H9 (cell line): ENCODE results near the gene RABEP1. TPM values are rescaled to one million over a fixed set of nuclear protein-coding genes. Genes with fewer than 3 reads are reported as not detected.

Source experiments
- DNase-seq: peaks from one replicate; pipeline ENCODE4 v3.0.0-alpha.2; 2017
- H2AFZ ChIP-seq: one replicate; pipeline ENCODE4 v1.6.1; 2013; ENCODE audit warnings: mild to moderate bottlenecking, low read length, control low read depth, moderate library complexity
- H2AK5ac ChIP-seq: 2 replicates; pipeline ENCODE4 v1.6.1; 2013; ENCODE audit warnings: low read length, control low read depth, mixed read lengths; ENCODE audit not compliant: insufficient read length
- H2BK120ac ChIP-seq: one replicate; pipeline ENCODE4 v1.6.1; 2013; ENCODE audit warnings: low read depth, mild to moderate bottlenecking, low read length, control low read depth, inconsistent platforms; ENCODE audit not compliant: poor library complexity, severe bottlenecking
- H2BK12ac ChIP-seq: 2 replicates; pipeline ENCODE4 v1.6.1; 2013; ENCODE audit warnings: low read length, control low read depth, mixed read lengths, low read depth; ENCODE audit not compliant: insufficient read length
- H2BK15ac ChIP-seq: 2 replicates; pipeline ENCODE4 v1.6.1; 2013; ENCODE audit warnings: low read depth, low read length, control low read depth
- H2BK20ac ChIP-seq: one replicate; pipeline ENCODE4 v1.6.1; 2013; ENCODE audit warnings: low read depth, mild to moderate bottlenecking, low read length, control low read depth, inconsistent platforms; ENCODE audit not compliant: poor library complexity, severe bottlenecking
- H2BK5ac ChIP-seq: 2 replicates; pipeline ENCODE4 v1.6.1; 2013; ENCODE audit warnings: low read length, control low read depth, mixed read lengths; ENCODE audit not compliant: insufficient read length
- H3K14ac ChIP-seq: 2 replicates; pipeline ENCODE4 v1.6.1; 2013; ENCODE audit warnings: low read length, control low read depth; ENCODE audit not compliant: insufficient read depth
- H3K18ac ChIP-seq: 2 replicates; pipeline ENCODE4 v1.6.1; 2013; ENCODE audit warnings: low read depth, mild to moderate bottlenecking, mixed read lengths, low read length, control low read depth; ENCODE audit not compliant: insufficient read length
- H3K23ac ChIP-seq: 2 replicates; pipeline ENCODE4 v1.6.1; 2013; ENCODE audit warnings: low read length, control low read depth, mixed read lengths, low read depth; ENCODE audit not compliant: insufficient read length
- H3K23me2 ChIP-seq: 2 replicates; pipeline ENCODE4 v1.6.1; 2013; ENCODE audit warnings: low read depth, mild to moderate bottlenecking, mixed read lengths, low read length, control low read depth; ENCODE audit not compliant: insufficient read length, poor library complexity, severe bottlenecking
- H3K27ac ChIP-seq: 2 replicates; pipeline ENCODE4 v1.5.1; 2013; ENCODE audit warnings: low read length, control low read depth, mixed read lengths, low read depth; ENCODE audit not compliant: insufficient read length
- H3K27me3 ChIP-seq: 2 replicates; pipeline ENCODE4 v1.6.1; 2013; ENCODE audit warnings: low read length, control low read depth, inconsistent platforms; ENCODE audit not compliant: insufficient read depth
- H3K4ac ChIP-seq: 2 replicates; pipeline ENCODE4 v1.6.1; 2013; ENCODE audit warnings: low read depth, mild to moderate bottlenecking, control low read depth, inconsistent platforms, low read length, moderate library complexity
- H3K4me1 ChIP-seq: 2 replicates; pipeline ENCODE4 v1.6.1; 2013; ENCODE audit warnings: low read length, control low read depth, inconsistent platforms; ENCODE audit not compliant: insufficient read depth
- H3K4me2 ChIP-seq: 2 replicates; pipeline ENCODE4 v1.6.1; 2013; ENCODE audit warnings: low read length, control low read depth, mixed read lengths; ENCODE audit not compliant: insufficient read length, insufficient read depth
- H3K56ac ChIP-seq: 2 replicates; pipeline ENCODE4 v1.6.1; 2013; ENCODE audit warnings: low read depth, mild to moderate bottlenecking, mixed read lengths, low read length, control low read depth; ENCODE audit not compliant: insufficient read length
- H3K79me1 ChIP-seq: 2 replicates; pipeline ENCODE4 v1.6.1; 2013; ENCODE audit warnings: low read depth, mild to moderate bottlenecking, moderate library complexity, low read length, control low read depth, inconsistent platforms; ENCODE audit not compliant: insufficient read depth, poor library complexity, severe bottlenecking
- H3K79me2 ChIP-seq: 2 replicates; pipeline ENCODE4 v1.6.1; 2013; ENCODE audit warnings: low read length, control low read depth, inconsistent platforms; ENCODE audit not compliant: insufficient read depth
- H3K9ac ChIP-seq: 2 replicates; pipeline ENCODE4 v1.6.1; 2013; ENCODE audit warnings: low read length, control low read depth, mixed read lengths; ENCODE audit not compliant: insufficient read length; ENCODE audit errors: extremely low read depth
- H3K9me3 ChIP-seq: one replicate; pipeline ENCODE4 v1.6.1; 2013; ENCODE audit warnings: low read depth, low read length, inconsistent platforms; ENCODE audit not compliant: control insufficient read depth
- H3T11ph ChIP-seq: one replicate; pipeline ENCODE4 v1.6.1; 2013; ENCODE audit warnings: mild to moderate bottlenecking, low read length, control low read depth, inconsistent platforms
- H4K20me1 ChIP-seq: one replicate; pipeline ENCODE4 v1.6.1; 2013; ENCODE audit not compliant: control insufficient read depth, insufficient read length, insufficient read depth
- H4K5ac ChIP-seq: 2 replicates; pipeline ENCODE4 v1.6.1; 2013; ENCODE audit warnings: low read depth, mild to moderate bottlenecking, mixed read lengths, low read length, control low read depth; ENCODE audit not compliant: insufficient read length
- H4K8ac ChIP-seq: replicated peaks from 2 replicates; pipeline ENCODE4 v1.6.1; 2013; ENCODE audit warnings: low read length, control low read depth, mixed read lengths, low read depth; ENCODE audit not compliant: insufficient read length
- H4K91ac ChIP-seq: 2 replicates; pipeline ENCODE4 v1.6.1; 2013; ENCODE audit warnings: low read depth, mild to moderate bottlenecking, moderate library complexity, mixed read lengths, low read length, control low read depth; ENCODE audit not compliant: insufficient read length
- H3K27ac Mint-ChIP-seq, 3 experiments: 2 replicates in 2 of 3; 3 replicates in 1 of 3; pipeline ENCODE4 v1.8.0; 2020 to 2021; ENCODE audit warnings: mixed read lengths in 3 of 3, mild to moderate bottlenecking in 1 of 3, moderate library complexity in 1 of 3
- H3K27me3 Mint-ChIP-seq: 2 replicates; pipeline ENCODE4 v1.8.0; 2021; ENCODE audit warnings: low read depth, mild to moderate bottlenecking, moderate library complexity, mixed read lengths
- H3K36me3 Mint-ChIP-seq, 3 experiments: 2 replicates in 2 of 3; 3 replicates in 1 of 3; pipeline ENCODE4 v1.8.0; 2020 to 2021; ENCODE audit warnings: low read depth in 3 of 3, mixed read lengths in 3 of 3; ENCODE audit not compliant: insufficient read depth in 1 of 3
- H3K4me1 Mint-ChIP-seq, 2 experiments: 2 replicates each; pipeline ENCODE4 v1.8.0; 2020; ENCODE audit warnings: mixed read lengths in 2 of 2
- H3K4me3 Mint-ChIP-seq, 2 experiments: 2 replicates in 1 of 2; 3 replicates in 1 of 2; pipeline ENCODE4 v1.8.0; 2020 to 2021; ENCODE audit warnings: mild to moderate bottlenecking in 2 of 2, mixed read lengths in 2 of 2, moderate library complexity in 1 of 2
- H3K9me3 Mint-ChIP-seq, 2 experiments: 2 replicates in 1 of 2; 3 replicates in 1 of 2; pipeline ENCODE4 v1.8.0; 2020; ENCODE audit warnings: mild to moderate bottlenecking in 2 of 2, mixed read lengths in 2 of 2, moderate library complexity in 1 of 2
- CTCF ChIP-seq: fragments of 200-600 bp; sonication (generic); conservative IDR thresholded peaks from 3 replicates; pipeline ENCODE4 v1.8.0; 2021; ENCODE audit warnings: antibody characterized with exemption, mild to moderate bottlenecking
- WGBS: extraction: QIAGEN DNeasy Blood & Tissue Kit; methylation state at CpG from one replicate; pipeline ENCODE4 v1.1.7; 2013; ENCODE audit warnings: missing lambda C conversion rate, low lambda C conversion rate, mixed read lengths; ENCODE audit not compliant: insufficient read length; ENCODE audit errors: extremely low coverage; 5-methylcytosine and 5-hydroxymethylcytosine counted together
- total RNA-seq: library from RNA; stranded (reverse); gene quantifications from 2 replicates; pipeline ENCODE4 v1.2.1, GENCODE V29; 2021

Gene RABEP1
- total RNA-seq, 1 experiment from 2014 or later, result 46.9 TPM

GRCh38 chr17:5391678-5392077 lies 109.6 kb downstream of the RABEP1 start:
- Histone ChIP-seq H3K56ac (no peak overlapping the region), H3K79me1 (no peaks in the 10 kb centered on the region), H2AFZ (no peak overlapping the region), H2BK5ac (no peak overlapping the region), H3K9ac (no peak overlapping the region), H3T11ph (no peak overlapping the region), H2BK12ac (no peak overlapping the region), H3K14ac (no peak overlapping the region), H3K27ac (no peak overlapping the region), H4K8ac (no peak overlapping the region), H3K79me2 (no peaks in the 10 kb centered on the region), H3K4me1 (no peaks in the 10 kb centered on the region), H2BK15ac (no peak overlapping the region), H4K5ac (no peak overlapping the region), H4K91ac (no peak overlapping the region), H2AK5ac (no peak overlapping the region), H4K20me1 (no peaks in the 10 kb centered on the region), H3K9me3 (no peaks in the 10 kb centered on the region), H3K18ac (no peak overlapping the region), H3K27me3 (no peaks in the 10 kb centered on the region), H3K4me2 (no peak overlapping the region), H3K4ac (no peak overlapping the region), H3K23me2 (no peaks in the 10 kb centered on the region), H2BK120ac (no peak overlapping the region), H3K23ac (no peak overlapping the region), H2BK20ac (no peak overlapping the region)
- WGBS, result no CpG with 5 or more reads among the region's 5 CpGs
- Mint-ChIP-seq H3K27ac (no peak overlapping the region), H3K9me3 (no peaks in the 10 kb centered on the region), H3K36me3 (peaks cover 34 to 90% (median 77%) of the 10 kb centered on the region in 3 experiments), H3K4me3 (no peak overlapping the region), H3K27me3 (no peaks in the 10 kb centered on the region), H3K4me1 (no peaks in the 10 kb centered on the region)
- no peak for TF ChIP-seq CTCF
- no peak for DNase-seq
